ENCODE measurements around the gene HCFC2. TPM values are rescaled to one million over a fixed set of nuclear protein-coding genes. Genes with fewer than 3 reads are reported as not detected.

Gene HCFC2
- total RNA-seq, 2 experiments from 2014 or later: 8.3 to 8.6 TPM

- Mint-ChIP-seq H3K27me3 (no peaks in the 10 kb centered on the region), H3K36me3 (ENCODE audit: low read depth) (peaks cover 10% of the 10 kb centered on the region), H3K27ac (no peak overlapping the region), H3K9me3 (no peaks in the 10 kb centered on the region), H3K4me3 (no peak overlapping the region), H3K4me1 (ENCODE audit: low read depth) (peaks cover 38% of the 10 kb centered on the region)
- TF ChIP-seq, protein P1, sequence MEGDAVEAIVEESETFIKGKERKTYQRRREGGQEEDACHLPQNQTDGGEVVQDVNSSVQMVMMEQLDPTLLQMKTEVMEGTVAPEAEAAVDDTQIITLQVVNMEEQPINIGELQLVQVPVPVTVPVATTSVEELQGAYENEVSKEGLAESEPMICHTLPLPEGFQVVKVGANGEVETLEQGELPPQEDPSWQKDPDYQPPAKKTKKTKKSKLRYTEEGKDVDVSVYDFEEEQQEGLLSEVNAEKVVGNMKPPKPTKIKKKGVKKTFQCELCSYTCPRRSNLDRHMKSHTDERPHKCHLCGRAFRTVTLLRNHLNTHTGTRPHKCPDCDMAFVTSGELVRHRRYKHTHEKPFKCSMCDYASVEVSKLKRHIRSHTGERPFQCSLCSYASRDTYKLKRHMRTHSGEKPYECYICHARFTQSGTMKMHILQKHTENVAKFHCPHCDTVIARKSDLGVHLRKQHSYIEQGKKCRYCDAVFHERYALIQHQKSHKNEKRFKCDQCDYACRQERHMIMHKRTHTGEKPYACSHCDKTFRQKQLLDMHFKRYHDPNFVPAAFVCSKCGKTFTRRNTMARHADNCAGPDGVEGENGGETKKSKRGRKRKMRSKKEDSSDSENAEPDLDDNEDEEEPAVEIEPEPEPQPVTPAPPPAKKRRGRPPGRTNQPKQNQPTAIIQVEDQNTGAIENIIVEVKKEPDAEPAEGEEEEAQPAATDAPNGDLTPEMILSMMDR (IDR thresholded peaks at IDR 0.05): no peak
- DNase-seq (no peak), ATAC-seq (no peak)
- ChIA-PET POLR2A (interaction anchor here (1.3 kb wide), 1 partner anchor 9 kb away, joined by 3 read pairs; no protein-coding TSS in a partner anchor), CTCF (interaction anchor here (0.7 to 3.3 kb wide), 3 partner anchors 25 to 857 kb away, joined by 3 to 18 read pairs (median 5); no protein-coding TSS in a partner anchor)
- intact Hi-C loops (cut with micrococcal nuclease): no loop called here
Measured at GRCh38 chr12:104133866-104134265, 69.5 kb downstream of the HCFC2 start.

- no peak for DNase-seq
- intact Hi-C loops (cut with micrococcal nuclease): no loop called here
- Mint-ChIP-seq H3K9me3 (no peaks in the 10 kb centered on the region), H3K4me1 (ENCODE audit: low read depth) (peaks cover 35% of the 10 kb centered on the region), H3K27ac (no peak overlapping the region), H3K27me3 (no peaks in the 10 kb centered on the region), H3K36me3 (ENCODE audit: low read depth) (peaks cover 8% of the 10 kb centered on the region), H3K4me3 (no peak overlapping the region)
- ATAC-seq: no peak
- TF ChIP-seq, protein P1 (IDR thresholded peaks at IDR 0.05): no peak
- ChIA-PET CTCF (interaction anchor here (1.1 to 2.0 kb wide), 3 partner anchors 26 to 77 kb away, joined by 3 to 5 read pairs (median 4); no protein-coding TSS in a partner anchor), POLR2A (no interaction called here)
Measured at GRCh38 chr12:104134882-104135281, 70.6 kb downstream of the HCFC2 start.

DNA sequence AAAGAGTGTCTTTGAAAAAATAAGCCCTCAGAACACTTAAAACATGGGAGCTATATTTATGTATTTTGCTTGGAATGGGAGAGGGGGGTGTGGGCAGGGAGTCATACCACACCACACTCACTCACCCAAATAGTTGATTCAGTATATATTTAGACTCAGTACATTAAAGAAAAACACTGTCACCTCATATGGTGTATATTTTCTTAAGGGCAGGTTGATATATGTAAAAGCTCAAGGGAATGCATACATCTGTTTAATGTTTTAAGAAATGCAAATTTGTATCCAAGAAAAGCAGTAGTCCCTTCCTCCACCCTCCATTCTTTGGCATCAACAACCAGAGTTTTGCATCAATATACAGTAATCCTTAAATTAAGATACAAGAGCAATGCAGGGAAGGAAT, 72.2 kb downstream of the HCFC2 start:
- intact Hi-C loops (cut with micrococcal nuclease): no loop called here
- no peaks in the 10 kb centered on the region for H3K27me3 Mint-ChIP-seq
- peaks cover 5% of the 10 kb centered on the region for H3K36me3 Mint-ChIP-seq (ENCODE audit: low read depth)
- CTCF ChIA-PET: interaction anchor here (1.6 to 2.5 kb wide), 2 partner anchors 28 to 78 kb away, joined by 6 to 8 read pairs; no protein-coding TSS in a partner anchor
- TF ChIP-seq, protein P1 (IDR thresholded peaks at IDR 0.05): no peak
- H3K4me3 Mint-ChIP-seq: peak overlapping the region; percentile 81
- H3K4me1 Mint-ChIP-seq (ENCODE audit: low read depth): peaks cover 26% of the 10 kb centered on the region
- POLR2A ChIA-PET: interaction anchor here (0.6 to 3.3 kb wide), 5 partner anchors 9 to 152 kb away, joined by 3 to 32 read pairs (median 4); no protein-coding TSS in a partner anchor
- peak overlapping the region; percentile 92 for H3K27ac Mint-ChIP-seq
- H3K9me3 Mint-ChIP-seq: no peaks in the 10 kb centered on the region
- ATAC-seq (no peak), DNase-seq (no peak)

GRCh38 chr12:104137001-104137901, 72.9 kb downstream of the HCFC2 start:
- no peaks in the 10 kb centered on the region for H3K9me3 Mint-ChIP-seq
- peak; percentile 69 for DNase-seq

More at GRCh38 chr12:104137001-104137901, 72.9 kb downstream of the HCFC2 start:
- Mint-ChIP-seq H3K27ac (peak overlapping the region; percentile 92), H3K4me1 (ENCODE audit: low read depth) (peaks cover 23% of the 10 kb centered on the region), H3K36me3 (ENCODE audit: low read depth) (peaks cover 3% of the 10 kb centered on the region), H3K4me3 (peak overlapping the region; percentile 81), H3K27me3 (no peaks in the 10 kb centered on the region)
- TF ChIP-seq, protein P1 (IDR thresholded peaks at IDR 0.05): no peak
- ATAC-seq: peak; percentile 2
- CTCF ChIA-PET: interaction anchor here (1.2 to 2.5 kb wide), 3 partner anchors 11 to 79 kb away, joined by 6 to 8 read pairs (median 6); no protein-coding TSS in a partner anchor
- intact Hi-C loops (cut with micrococcal nuclease): no loop called here
- POLR2A ChIA-PET: interaction anchor here (0.6 to 3.3 kb wide), 13 partner anchors 10 to 236 kb away, joined by 3 to 32 read pairs (median 5); partner anchors contain the start of gene TDG
